H9 (cell line): ENCODE data around the gene MUSTN1. TPM values are rescaled to one million over a fixed set of nuclear protein-coding genes. Genes with fewer than 3 reads are reported as not detected.

Experiments used
- DNase-seq: peaks from one replicate; pipeline ENCODE4 v3.0.0-alpha.2; 2017
- H2AFZ ChIP-seq: one replicate; pipeline ENCODE4 v1.6.1; 2013; ENCODE audit warnings: mild to moderate bottlenecking, low read length, control low read depth, moderate library complexity
- H2AK5ac ChIP-seq: 2 replicates; pipeline ENCODE4 v1.6.1; 2013; ENCODE audit warnings: low read length, control low read depth, mixed read lengths; ENCODE audit not compliant: insufficient read length
- H2BK120ac ChIP-seq: one replicate; pipeline ENCODE4 v1.6.1; 2013; ENCODE audit warnings: low read depth, mild to moderate bottlenecking, low read length, control low read depth, inconsistent platforms; ENCODE audit not compliant: poor library complexity, severe bottlenecking
- H2BK12ac ChIP-seq: 2 replicates; pipeline ENCODE4 v1.6.1; 2013; ENCODE audit warnings: low read length, control low read depth, mixed read lengths, low read depth; ENCODE audit not compliant: insufficient read length
- H2BK15ac ChIP-seq: 2 replicates; pipeline ENCODE4 v1.6.1; 2013; ENCODE audit warnings: low read depth, low read length, control low read depth
- H2BK20ac ChIP-seq: one replicate; pipeline ENCODE4 v1.6.1; 2013; ENCODE audit warnings: low read depth, mild to moderate bottlenecking, low read length, control low read depth, inconsistent platforms; ENCODE audit not compliant: poor library complexity, severe bottlenecking
- H2BK5ac ChIP-seq: 2 replicates; pipeline ENCODE4 v1.6.1; 2013; ENCODE audit warnings: low read length, control low read depth, mixed read lengths; ENCODE audit not compliant: insufficient read length
- H3K14ac ChIP-seq: 2 replicates; pipeline ENCODE4 v1.6.1; 2013; ENCODE audit warnings: low read length, control low read depth; ENCODE audit not compliant: insufficient read depth
- H3K18ac ChIP-seq: 2 replicates; pipeline ENCODE4 v1.6.1; 2013; ENCODE audit warnings: low read depth, mild to moderate bottlenecking, mixed read lengths, low read length, control low read depth; ENCODE audit not compliant: insufficient read length
- H3K23ac ChIP-seq: 2 replicates; pipeline ENCODE4 v1.6.1; 2013; ENCODE audit warnings: low read length, control low read depth, mixed read lengths, low read depth; ENCODE audit not compliant: insufficient read length
- H3K23me2 ChIP-seq: 2 replicates; pipeline ENCODE4 v1.6.1; 2013; ENCODE audit warnings: low read depth, mild to moderate bottlenecking, mixed read lengths, low read length, control low read depth; ENCODE audit not compliant: insufficient read length, poor library complexity, severe bottlenecking
- H3K27ac ChIP-seq: 2 replicates; pipeline ENCODE4 v1.5.1; 2013; ENCODE audit warnings: low read length, control low read depth, mixed read lengths, low read depth; ENCODE audit not compliant: insufficient read length
- H3K27me3 ChIP-seq: 2 replicates; pipeline ENCODE4 v1.6.1; 2013; ENCODE audit warnings: low read length, control low read depth, inconsistent platforms; ENCODE audit not compliant: insufficient read depth
- H3K4ac ChIP-seq: 2 replicates; pipeline ENCODE4 v1.6.1; 2013; ENCODE audit warnings: low read depth, mild to moderate bottlenecking, control low read depth, inconsistent platforms, low read length, moderate library complexity
- H3K4me1 ChIP-seq: 2 replicates; pipeline ENCODE4 v1.6.1; 2013; ENCODE audit warnings: low read length, control low read depth, inconsistent platforms; ENCODE audit not compliant: insufficient read depth
- H3K4me2 ChIP-seq: 2 replicates; pipeline ENCODE4 v1.6.1; 2013; ENCODE audit warnings: low read length, control low read depth, mixed read lengths; ENCODE audit not compliant: insufficient read length, insufficient read depth
- H3K56ac ChIP-seq: 2 replicates; pipeline ENCODE4 v1.6.1; 2013; ENCODE audit warnings: low read depth, mild to moderate bottlenecking, mixed read lengths, low read length, control low read depth; ENCODE audit not compliant: insufficient read length
- H3K79me1 ChIP-seq: 2 replicates; pipeline ENCODE4 v1.6.1; 2013; ENCODE audit warnings: low read depth, mild to moderate bottlenecking, moderate library complexity, low read length, control low read depth, inconsistent platforms; ENCODE audit not compliant: insufficient read depth, poor library complexity, severe bottlenecking
- H3K79me2 ChIP-seq: 2 replicates; pipeline ENCODE4 v1.6.1; 2013; ENCODE audit warnings: low read length, control low read depth, inconsistent platforms; ENCODE audit not compliant: insufficient read depth
- H3K9ac ChIP-seq: 2 replicates; pipeline ENCODE4 v1.6.1; 2013; ENCODE audit warnings: low read length, control low read depth, mixed read lengths; ENCODE audit not compliant: insufficient read length; ENCODE audit errors: extremely low read depth
- H3K9me3 ChIP-seq: one replicate; pipeline ENCODE4 v1.6.1; 2013; ENCODE audit warnings: low read depth, low read length, inconsistent platforms; ENCODE audit not compliant: control insufficient read depth
- H3T11ph ChIP-seq: one replicate; pipeline ENCODE4 v1.6.1; 2013; ENCODE audit warnings: mild to moderate bottlenecking, low read length, control low read depth, inconsistent platforms
- H4K20me1 ChIP-seq: one replicate; pipeline ENCODE4 v1.6.1; 2013; ENCODE audit not compliant: control insufficient read depth, insufficient read length, insufficient read depth
- H4K5ac ChIP-seq: 2 replicates; pipeline ENCODE4 v1.6.1; 2013; ENCODE audit warnings: low read depth, mild to moderate bottlenecking, mixed read lengths, low read length, control low read depth; ENCODE audit not compliant: insufficient read length
- H4K8ac ChIP-seq: replicated peaks from 2 replicates; pipeline ENCODE4 v1.6.1; 2013; ENCODE audit warnings: low read length, control low read depth, mixed read lengths, low read depth; ENCODE audit not compliant: insufficient read length
- H4K91ac ChIP-seq: 2 replicates; pipeline ENCODE4 v1.6.1; 2013; ENCODE audit warnings: low read depth, mild to moderate bottlenecking, moderate library complexity, mixed read lengths, low read length, control low read depth; ENCODE audit not compliant: insufficient read length
- H3K27ac Mint-ChIP-seq, 3 experiments: 2 replicates in 2 of 3; 3 replicates in 1 of 3; pipeline ENCODE4 v1.8.0; 2020 to 2021; ENCODE audit warnings: mixed read lengths in 3 of 3, mild to moderate bottlenecking in 1 of 3, moderate library complexity in 1 of 3
- H3K27me3 Mint-ChIP-seq: 2 replicates; pipeline ENCODE4 v1.8.0; 2021; ENCODE audit warnings: low read depth, mild to moderate bottlenecking, moderate library complexity, mixed read lengths
- H3K36me3 Mint-ChIP-seq, 3 experiments: 2 replicates in 2 of 3; 3 replicates in 1 of 3; pipeline ENCODE4 v1.8.0; 2020 to 2021; ENCODE audit warnings: low read depth in 3 of 3, mixed read lengths in 3 of 3; ENCODE audit not compliant: insufficient read depth in 1 of 3
- H3K4me1 Mint-ChIP-seq, 2 experiments: 2 replicates each; pipeline ENCODE4 v1.8.0; 2020; ENCODE audit warnings: mixed read lengths in 2 of 2
- H3K4me3 Mint-ChIP-seq, 2 experiments: 2 replicates in 1 of 2; 3 replicates in 1 of 2; pipeline ENCODE4 v1.8.0; 2020 to 2021; ENCODE audit warnings: mild to moderate bottlenecking in 2 of 2, mixed read lengths in 2 of 2, moderate library complexity in 1 of 2
- H3K9me3 Mint-ChIP-seq, 2 experiments: 2 replicates in 1 of 2; 3 replicates in 1 of 2; pipeline ENCODE4 v1.8.0; 2020; ENCODE audit warnings: mild to moderate bottlenecking in 2 of 2, mixed read lengths in 2 of 2, moderate library complexity in 1 of 2
- CTCF ChIP-seq: fragments of 200-600 bp; sonication (generic); conservative IDR thresholded peaks from 3 replicates; pipeline ENCODE4 v1.8.0; 2021; ENCODE audit warnings: antibody characterized with exemption, mild to moderate bottlenecking
- WGBS: extraction: QIAGEN DNeasy Blood & Tissue Kit; methylation state at CpG from one replicate; pipeline ENCODE4 v1.1.7; 2013; ENCODE audit warnings: missing lambda C conversion rate, low lambda C conversion rate, mixed read lengths; ENCODE audit not compliant: insufficient read length; ENCODE audit errors: extremely low coverage; 5-methylcytosine and 5-hydroxymethylcytosine counted together
- total RNA-seq: library from RNA; stranded (reverse); gene quantifications from 2 replicates; pipeline ENCODE4 v1.2.1, GENCODE V29; 2021

Gene MUSTN1
- total RNA-seq, 1 experiment from 2014 or later: 0.72 TPM

GRCh38 chr3:52817860-52818259, 17.0 kb downstream of the MUSTN1 start:
- TF ChIP-seq CTCF: no peak
- Histone ChIP-seq H3T11ph (no peak overlapping the region), H3K79me1 (no peaks in the 10 kb centered on the region), H3K56ac (no peak overlapping the region), H2BK20ac (no peak overlapping the region), H2BK12ac (no peak overlapping the region), H2BK120ac (no peak overlapping the region), H4K20me1 (no peaks in the 10 kb centered on the region), H2BK15ac (no peak overlapping the region), H3K4ac (no peak overlapping the region), H2AK5ac (no peak overlapping the region), H3K23me2 (no peaks in the 10 kb centered on the region), H3K79me2 (no peaks in the 10 kb centered on the region), H3K9me3 (no peaks in the 10 kb centered on the region), H3K14ac (no peak overlapping the region; the same call in 1 of the 2 replicates), H3K4me1 (0 out of 2 replicates have a peak, but pooled peaks cover 4% of the 10 kb centered on the region), H4K5ac (no peak overlapping the region), H3K23ac (no peak overlapping the region), H2AFZ (no peak overlapping the region), H3K27me3 (no peaks in the 10 kb centered on the region), H4K8ac (no peak overlapping the region), H4K91ac (no peak overlapping the region), H3K18ac (no peak overlapping the region), H2BK5ac (no peak overlapping the region), H3K9ac (no peak overlapping the region), H3K4me2 (no peak overlapping the region), H3K27ac (no peak overlapping the region)
- DNase-seq: no peak
- Mint-ChIP-seq H3K9me3 (no peaks in the 10 kb centered on the region), H3K36me3 (no peaks in the 10 kb centered on the region; a peak in 1 of 7 replicates), H3K4me3 (no peak overlapping the region), H3K4me1 (peaks cover 12 to 14% of the 10 kb centered on the region in 2 experiments), H3K27ac (no peak overlapping the region; a peak in 1 of 7 replicates), H3K27me3 (peaks cover 2% of the 10 kb centered on the region; the same call in 1 of the 2 replicates)
- WGBS: no CpG with 5 or more reads among the region's 7 CpGs
